ENCODE results near the gene FLACC1. TPM values are rescaled to one million over a fixed set of nuclear protein-coding genes. Genes with fewer than 3 reads are reported as not detected.
A peak's percentile ranks its signal among the peaks of the same experiment; 100 is the strongest.

The FLACC1 gene
- total and polyA plus RNA-seq, 7 experiments from 2014 or later = 3.1 to 9.5 (median 6.2) TPM

GRCh38 chr2:201345625-201346213 is 11.4 kb downstream of the FLACC1 start:
- Mint-ChIP-seq H3K9me3 (peaks cover 0 to 7% (median 0%) of the 10 kb centered on the region in 11 donors), H3K4me3 (no peak overlapping the region), H3K27ac (peak overlapping the region in 1 of 9 donors; percentile 4), H3K4me1 (peaks cover 0 to 10% (median 3%) of the 10 kb centered on the region in 7 donors), H3K36me3 (peaks cover 18 to 74% (median 53%) of the 10 kb centered on the region in 5 donors), H3K27me3 (no peaks in the 10 kb centered on the region)
- DNase-seq (no peak), ATAC-seq (no peak)
- Histone ChIP-seq H3K9me3 (ENCODE audit: control insufficient read depth in 2 of 3, low read length in 3 of 3) (peaks cover 0 to 2% (median 0%) of the 10 kb centered on the region in 3 experiments), H3K36me3 (ENCODE audit: control insufficient read depth in 2 of 3, insufficient read depth in 3 of 3, low read length in 3 of 3) (peaks cover 0 to 4% (median 0%) of the 10 kb centered on the region in 3 experiments), H3K4me1 (ENCODE audit: control insufficient read depth in 2 of 2, insufficient read depth in 2 of 2, low read length in 2 of 2) (peaks cover 0 to 3% of the 10 kb centered on the region in 2 donors), H3K27ac (ENCODE audit: low read depth, low read length) (no peak overlapping the region), H3K27me3 (ENCODE audit: control insufficient read depth in 2 of 2, insufficient read depth in 2 of 2, low read length in 2 of 2) (no peaks in the 10 kb centered on the region), H3K4me3 (ENCODE audit: low read length) (no peak overlapping the region)
- CTCF ChIA-PET = no interaction called here
- intact Hi-C loops (cut with micrococcal nuclease) = no loop called here
- POLR2A ChIA-PET = no interaction called here

DNA sequence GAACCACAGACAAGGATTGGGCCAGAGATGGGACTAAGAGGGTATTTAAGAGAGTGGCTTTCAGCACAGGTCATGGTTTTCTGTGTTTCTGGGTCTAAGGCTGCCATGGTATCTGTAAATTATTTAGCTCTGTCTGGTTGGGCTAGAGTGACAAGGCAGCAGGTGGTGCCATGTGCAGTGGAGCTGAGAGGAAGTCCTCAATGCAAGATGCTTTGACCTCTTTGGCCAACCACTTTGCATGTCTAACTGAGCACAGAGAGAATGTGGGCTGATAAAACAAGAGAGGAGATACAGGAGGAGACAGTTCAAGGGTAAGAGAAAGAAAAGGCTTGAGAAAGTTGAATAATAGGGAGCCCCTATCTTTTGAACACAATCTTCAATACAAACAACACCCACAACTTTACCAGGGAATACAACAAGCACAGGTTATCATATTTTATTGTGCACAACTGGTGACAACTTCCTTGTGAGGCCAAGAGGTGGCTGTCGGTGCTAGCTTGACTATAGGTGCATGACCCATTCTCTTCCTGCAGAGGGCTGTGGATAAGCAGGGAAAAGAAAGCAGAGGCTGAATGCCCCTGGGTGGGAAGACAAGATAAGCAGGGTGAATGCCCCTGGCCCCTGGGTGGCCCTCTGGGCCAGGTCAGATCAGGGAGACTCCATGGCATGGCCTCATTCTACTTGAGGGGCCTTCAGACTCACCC is 12.3 kb downstream of the FLACC1 start:
- H3K4me1 ChIP-seq (ENCODE audit: control insufficient read depth in 2 of 2, insufficient read depth in 2 of 2, low read length in 2 of 2) = peaks cover 0 to 5% of the 10 kb centered on the region in 2 donors
- H3K36me3 Mint-ChIP-seq = peaks cover 18 to 72% (median 57%) of the 10 kb centered on the region in 5 donors
- H3K9me3 ChIP-seq (ENCODE audit: control insufficient read depth in 2 of 3, low read length in 3 of 3) = peaks cover 0 to 3% (median 0%) of the 10 kb centered on the region in 3 experiments
- H3K27me3 Mint-ChIP-seq = no peaks in the 10 kb centered on the region
- peaks cover 0 to 16% (median 5%) of the 10 kb centered on the region in 7 donors for H3K4me1 Mint-ChIP-seq
- peaks cover 0 to 11% (median 2%) of the 10 kb centered on the region in 11 donors for H3K9me3 Mint-ChIP-seq
- intact Hi-C loops (cut with micrococcal nuclease) = no loop called here
- no peaks in the 10 kb centered on the region for H3K36me3 ChIP-seq (ENCODE audit: control insufficient read depth in 2 of 3, insufficient read depth in 3 of 3, low read length in 3 of 3)
- ChIA-PET POLR2A (no interaction called here), CTCF (interaction anchor here (1.4 kb wide), 1 partner anchor 19 kb away, joined by 6 read pairs; no protein-coding TSS in a partner anchor)
- no peak overlapping the region for H3K27ac ChIP-seq (ENCODE audit: low read depth, low read length)
- H3K4me3 Mint-ChIP-seq = no peak overlapping the region
- no peak overlapping the region for H3K4me3 ChIP-seq (ENCODE audit: low read length)
- H3K27ac Mint-ChIP-seq = no peak overlapping the region
- ATAC-seq (no peak), DNase-seq (no peak)
- no peaks in the 10 kb centered on the region for H3K27me3 ChIP-seq (ENCODE audit: control insufficient read depth in 2 of 2, insufficient read depth in 2 of 2, low read length in 2 of 2)

- POLR2A ChIA-PET = no interaction called here
- Mint-ChIP-seq H3K27me3 (no peaks in the 10 kb centered on the region), H3K9me3 (peaks cover 0 to 22% (median 2%) of the 10 kb centered on the region in 11 donors), H3K27ac (no peak overlapping the region), H3K4me3 (no peak overlapping the region), H3K4me1 (peaks cover 0 to 18% (median 5%) of the 10 kb centered on the region in 7 donors), H3K36me3 (peaks cover 18 to 75% (median 57%) of the 10 kb centered on the region in 5 donors)
- Histone ChIP-seq H3K27ac (ENCODE audit: low read depth, low read length) (no peak overlapping the region), H3K9me3 (ENCODE audit: control insufficient read depth in 2 of 3, low read length in 3 of 3) (peaks cover 0 to 3% (median 0%) of the 10 kb centered on the region in 3 experiments), H3K4me3 (ENCODE audit: low read length) (no peak overlapping the region), H3K27me3 (ENCODE audit: control insufficient read depth in 2 of 2, insufficient read depth in 2 of 2, low read length in 2 of 2) (no peaks in the 10 kb centered on the region), H3K4me1 (ENCODE audit: control insufficient read depth in 2 of 2, insufficient read depth in 2 of 2, low read length in 2 of 2) (peaks cover 0 to 5% of the 10 kb centered on the region in 2 donors), H3K36me3 (ENCODE audit: control insufficient read depth in 2 of 3, insufficient read depth in 3 of 3, low read length in 3 of 3) (no peaks in the 10 kb centered on the region)
- CTCF ChIA-PET = interaction anchor here (0.6 to 1.4 kb wide), 3 partner anchors 17 to 26 kb away, joined by 3 to 6 read pairs (median 3); no protein-coding TSS in a partner anchor
- intact Hi-C loops (cut with micrococcal nuclease) = no loop called here
- ATAC-seq (no peak), DNase-seq (no peak)
Measured at GRCh38 chr2:201343559-201343958, 13.6 kb downstream of the FLACC1 start.

- Histone ChIP-seq H3K4me1 (ENCODE audit: control insufficient read depth in 2 of 2, insufficient read depth in 2 of 2, low read length in 2 of 2) (peaks cover 0 to 5% of the 10 kb centered on the region in 2 donors), H3K27ac (ENCODE audit: low read depth, low read length) (no peak overlapping the region), H3K27me3 (ENCODE audit: control insufficient read depth in 2 of 2, insufficient read depth in 2 of 2, low read length in 2 of 2) (no peaks in the 10 kb centered on the region), H3K9me3 (ENCODE audit: control insufficient read depth in 2 of 3, low read length in 3 of 3) (peaks cover 0 to 3% (median 0%) of the 10 kb centered on the region in 3 experiments), H3K36me3 (ENCODE audit: control insufficient read depth in 2 of 3, insufficient read depth in 3 of 3, low read length in 3 of 3) (no peaks in the 10 kb centered on the region), H3K4me3 (ENCODE audit: low read length) (no peak overlapping the region)
- H3K4me1 Mint-ChIP-seq = peaks cover 0 to 18% (median 5%) of the 10 kb centered on the region in 7 donors
- no peak overlapping the region for H3K4me3 Mint-ChIP-seq
- DNase-seq (no peak), ATAC-seq (no peak)
- peaks cover 0 to 25% (median 2%) of the 10 kb centered on the region in 11 donors for H3K9me3 Mint-ChIP-seq
- intact Hi-C loops (cut with micrococcal nuclease) = no loop called here
- H3K27me3 Mint-ChIP-seq = no peaks in the 10 kb centered on the region
- peaks cover 18 to 77% (median 59%) of the 10 kb centered on the region in 5 donors for H3K36me3 Mint-ChIP-seq
- CTCF ChIA-PET = no interaction called here
- H3K27ac Mint-ChIP-seq = no peak overlapping the region
- POLR2A ChIA-PET = no interaction called here
Measured at GRCh38 chr2:201342923-201343322, 14.2 kb downstream of the FLACC1 start.

DNA sequence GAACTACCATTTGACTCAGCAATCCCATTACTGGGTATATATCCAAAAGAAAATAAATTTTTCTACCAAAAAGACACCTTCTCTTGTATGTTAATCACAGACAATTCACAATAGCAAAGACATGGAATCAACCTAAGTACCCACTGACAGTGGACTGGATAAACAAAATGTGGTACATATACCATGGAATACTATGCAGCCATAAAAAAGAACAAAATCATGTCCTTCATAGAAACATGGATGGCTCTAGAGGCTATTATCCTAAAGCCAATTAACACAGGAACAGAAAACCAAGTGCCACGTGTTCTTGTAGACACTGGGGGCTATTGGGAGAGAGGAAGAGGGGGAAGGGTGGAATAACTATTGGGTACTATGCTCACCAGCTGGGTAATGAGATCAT is 27.7 kb downstream of the FLACC1 start:
- H3K4me1 ChIP-seq (ENCODE audit: control insufficient read depth in 2 of 2, insufficient read depth in 2 of 2, low read length in 2 of 2) = no peaks in the 10 kb centered on the region
- ATAC-seq = no peak
- intact Hi-C loops (cut with micrococcal nuclease) = no loop called here
- H3K36me3 Mint-ChIP-seq = peaks cover 0 to 47% (median 22%) of the 10 kb centered on the region in 5 donors
- H3K27me3 Mint-ChIP-seq = no peaks in the 10 kb centered on the region
- H3K9me3 Mint-ChIP-seq = peaks cover 0 to 35% (median 13%) of the 10 kb centered on the region in 11 donors
- no peak overlapping the region for H3K27ac Mint-ChIP-seq
- CTCF ChIA-PET = no interaction called here
- no peak for DNase-seq
- POLR2A ChIA-PET = interaction anchor here (0.7 kb wide), 1 partner anchor 33 kb away, joined by 3 read pairs; no protein-coding TSS in a partner anchor
- H3K4me3 ChIP-seq (ENCODE audit: low read length) = no peak overlapping the region
- H3K4me1 Mint-ChIP-seq = peaks cover 0 to 11% (median 8%) of the 10 kb centered on the region in 7 donors
- H3K27ac ChIP-seq (ENCODE audit: low read depth, low read length) = no peak overlapping the region
- no peaks in the 10 kb centered on the region for H3K9me3 ChIP-seq (ENCODE audit: control insufficient read depth in 2 of 3, low read length in 3 of 3)
- no peak overlapping the region for H3K4me3 Mint-ChIP-seq
- H3K27me3 ChIP-seq (ENCODE audit: control insufficient read depth in 2 of 2, insufficient read depth in 2 of 2, low read length in 2 of 2) = no peaks in the 10 kb centered on the region
- no peaks in the 10 kb centered on the region for H3K36me3 ChIP-seq (ENCODE audit: control insufficient read depth in 2 of 3, insufficient read depth in 3 of 3, low read length in 3 of 3)

GRCh38 chr2:201327678-201328077 is 29.5 kb downstream of the FLACC1 start:
- no peaks in the 10 kb centered on the region for H3K27me3 Mint-ChIP-seq
- no peak overlapping the region for H3K27ac ChIP-seq (ENCODE audit: low read depth, low read length)
- intact Hi-C loops (cut with micrococcal nuclease) = no loop called here
- no peak overlapping the region for H3K27ac Mint-ChIP-seq
- ATAC-seq (no peak), DNase-seq (no peak)
- POLR2A ChIA-PET = interaction anchor here (1.1 kb wide), 1 partner anchor 95 kb away, joined by 3 read pairs; no protein-coding TSS in a partner anchor
- peaks cover 10 to 50% (median 36%) of the 10 kb centered on the region in 5 donors for H3K36me3 Mint-ChIP-seq
- no peaks in the 10 kb centered on the region for H3K4me1 ChIP-seq (ENCODE audit: control insufficient read depth in 2 of 2, insufficient read depth in 2 of 2, low read length in 2 of 2)
- CTCF ChIA-PET = interaction anchor here (1.3 kb wide), 1 partner anchor 36 kb away, joined by 4 read pairs; no protein-coding TSS in a partner anchor
- H3K27me3 ChIP-seq (ENCODE audit: control insufficient read depth in 2 of 2, insufficient read depth in 2 of 2, low read length in 2 of 2) = no peaks in the 10 kb centered on the region
- peaks cover 4 to 41% (median 26%) of the 10 kb centered on the region in 11 donors for H3K9me3 Mint-ChIP-seq
- H3K4me1 Mint-ChIP-seq = peaks cover 0 to 11% (median 8%) of the 10 kb centered on the region in 7 donors
- H3K4me3 ChIP-seq (ENCODE audit: low read length) = no peak overlapping the region
- H3K9me3 ChIP-seq (ENCODE audit: control insufficient read depth in 2 of 3, low read length in 3 of 3) = peaks cover 0 to 8% (median 0%) of the 10 kb centered on the region in 3 experiments
- H3K36me3 ChIP-seq (ENCODE audit: control insufficient read depth in 2 of 3, insufficient read depth in 3 of 3, low read length in 3 of 3) = no peaks in the 10 kb centered on the region
- H3K4me3 Mint-ChIP-seq = no peak overlapping the region
